ENCODE measurements around the gene C1QTNF7. TPM values are rescaled to one million over a fixed set of nuclear protein-coding genes. Genes with fewer than 3 reads are reported as not detected.

The C1QTNF7 gene
- total RNA-seq, 2 donors from 2014 or later, result not detected

DNA sequence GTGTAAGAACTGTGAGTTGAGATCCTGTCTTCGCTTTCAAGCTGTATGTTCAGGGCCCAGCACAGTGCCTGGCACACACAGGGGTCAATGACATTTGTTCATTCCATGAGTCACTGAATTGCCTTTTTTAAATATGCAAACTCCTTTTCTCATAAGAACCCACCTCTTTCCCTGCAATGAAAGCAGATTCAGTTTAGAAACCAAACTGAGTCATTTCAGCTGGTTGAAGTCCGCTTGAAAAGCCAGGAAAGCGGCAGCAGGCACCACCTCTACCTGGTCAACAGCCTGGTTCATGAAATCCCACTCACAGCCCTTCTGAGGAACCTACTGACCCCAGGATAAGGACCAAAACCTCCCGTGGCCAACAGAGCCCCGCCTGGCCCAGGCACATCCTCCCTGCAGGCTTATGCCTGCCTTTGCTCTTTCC, 4.5 kb upstream of the C1QTNF7 start:
- Histone ChIP-seq H3K27me3 (ENCODE audit: control insufficient read depth, insufficient read depth, low read length, poor library complexity, severe bottlenecking) (no peaks in the 10 kb centered on the region), H3K9me3 (ENCODE audit: control insufficient read depth, low read length) (no peaks in the 10 kb centered on the region), H3K9ac (ENCODE audit: extremely low read depth, low read length, poor library complexity, severe bottlenecking) (no peak overlapping the region), H3K4me1 (ENCODE audit: control insufficient read depth, insufficient read depth, low read length) (no peaks in the 10 kb centered on the region), H3K4me3 (ENCODE audit: low read length) (no peak overlapping the region), H3K36me3 (ENCODE audit: control insufficient read depth, insufficient read depth, low read length) (no peaks in the 10 kb centered on the region), H3K27ac (ENCODE audit: low read depth, low read length) (no peak overlapping the region)
- Mint-ChIP-seq H3K27me3 (ENCODE audit: insufficient read depth) (no peaks in the 10 kb centered on the region), H3K4me3 (no peak overlapping the region), H3K4me1 (peaks cover 3% of the 10 kb centered on the region), H3K27ac (no peak overlapping the region), H3K36me3 (ENCODE audit: low read depth) (no peaks in the 10 kb centered on the region), H3K9me3 (no peaks in the 10 kb centered on the region)
- WGBS, 2 experiments (ENCODE audit: insufficient coverage in 1 of 2, insufficient read length in 1 of 2), result 91 to 97% methylated on average over 5 of the region's 5 CpGs
- DNase-seq, result no peak
- TF ChIP-seq, protein P1, sequence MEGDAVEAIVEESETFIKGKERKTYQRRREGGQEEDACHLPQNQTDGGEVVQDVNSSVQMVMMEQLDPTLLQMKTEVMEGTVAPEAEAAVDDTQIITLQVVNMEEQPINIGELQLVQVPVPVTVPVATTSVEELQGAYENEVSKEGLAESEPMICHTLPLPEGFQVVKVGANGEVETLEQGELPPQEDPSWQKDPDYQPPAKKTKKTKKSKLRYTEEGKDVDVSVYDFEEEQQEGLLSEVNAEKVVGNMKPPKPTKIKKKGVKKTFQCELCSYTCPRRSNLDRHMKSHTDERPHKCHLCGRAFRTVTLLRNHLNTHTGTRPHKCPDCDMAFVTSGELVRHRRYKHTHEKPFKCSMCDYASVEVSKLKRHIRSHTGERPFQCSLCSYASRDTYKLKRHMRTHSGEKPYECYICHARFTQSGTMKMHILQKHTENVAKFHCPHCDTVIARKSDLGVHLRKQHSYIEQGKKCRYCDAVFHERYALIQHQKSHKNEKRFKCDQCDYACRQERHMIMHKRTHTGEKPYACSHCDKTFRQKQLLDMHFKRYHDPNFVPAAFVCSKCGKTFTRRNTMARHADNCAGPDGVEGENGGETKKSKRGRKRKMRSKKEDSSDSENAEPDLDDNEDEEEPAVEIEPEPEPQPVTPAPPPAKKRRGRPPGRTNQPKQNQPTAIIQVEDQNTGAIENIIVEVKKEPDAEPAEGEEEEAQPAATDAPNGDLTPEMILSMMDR (conservative IDR thresholded peaks at IDR 0.05), result no peak

DNA sequence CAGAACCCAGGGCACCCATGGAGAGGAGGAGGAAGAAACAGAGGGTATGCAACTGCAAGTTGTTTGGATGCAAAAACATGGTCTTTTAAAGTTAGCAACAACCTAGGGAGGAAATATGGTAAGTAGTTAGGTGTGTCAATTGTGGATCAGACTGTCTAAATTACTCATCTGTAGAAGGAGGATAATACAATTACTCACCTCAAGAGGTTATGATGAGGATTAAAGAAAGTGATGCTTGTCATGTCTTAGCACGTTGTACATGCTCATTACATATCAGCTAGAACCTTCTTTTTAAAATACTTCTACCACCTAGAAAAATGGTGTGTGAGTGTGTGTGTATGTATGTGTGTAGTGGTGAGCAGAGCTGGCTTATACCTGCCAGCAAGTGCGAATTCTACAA, 2.3 kb upstream of the C1QTNF7 start:
- Histone ChIP-seq H3K27me3 (ENCODE audit: control insufficient read depth, insufficient read depth, low read length, poor library complexity, severe bottlenecking) (no peaks in the 10 kb centered on the region), H3K36me3 (ENCODE audit: control insufficient read depth, insufficient read depth, low read length) (no peaks in the 10 kb centered on the region), H3K9ac (ENCODE audit: extremely low read depth, low read length, poor library complexity, severe bottlenecking) (no peak overlapping the region), H3K27ac (ENCODE audit: low read depth, low read length) (no peak overlapping the region), H3K4me1 (ENCODE audit: control insufficient read depth, insufficient read depth, low read length) (no peaks in the 10 kb centered on the region), H3K4me3 (ENCODE audit: low read length) (no peak overlapping the region), H3K9me3 (ENCODE audit: control insufficient read depth, low read length) (no peaks in the 10 kb centered on the region)
- Mint-ChIP-seq H3K27me3 (ENCODE audit: insufficient read depth) (no peaks in the 10 kb centered on the region), H3K36me3 (ENCODE audit: low read depth) (no peaks in the 10 kb centered on the region), H3K9me3 (no peaks in the 10 kb centered on the region), H3K4me3 (no peak overlapping the region), H3K27ac (no peak overlapping the region), H3K4me1 (peaks cover 3% of the 10 kb centered on the region)
- WGBS, 2 experiments (ENCODE audit: insufficient coverage in 1 of 2, insufficient read length in 1 of 2), result 100% methylated on average over 1 of the region's 2 CpGs; no CpG with 5 or more reads in 1 of the 2 experiments
- TF ChIP-seq, protein P1 (conservative IDR thresholded peaks at IDR 0.05), result no peak
- no peak for DNase-seq

DNA sequence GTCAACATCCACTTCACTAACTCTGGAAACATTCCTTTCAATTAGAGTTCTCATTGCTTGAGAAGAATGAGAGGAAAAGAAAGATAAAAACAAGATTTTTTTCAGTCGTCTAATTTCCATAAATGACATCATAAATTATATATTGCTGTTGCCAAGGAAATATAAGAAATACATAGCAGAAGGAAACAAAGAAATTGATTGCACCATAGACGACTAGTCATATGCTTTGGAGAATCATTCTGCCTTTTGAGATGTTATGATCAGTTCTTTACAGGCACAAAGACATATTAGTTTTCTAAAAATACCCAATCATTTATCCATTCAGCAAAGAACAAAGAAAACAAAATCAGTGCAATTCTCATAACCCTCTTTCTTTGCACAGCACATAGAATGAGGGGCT, 672 bp upstream of the C1QTNF7 start:
- H3K27me3 Mint-ChIP-seq (ENCODE audit: insufficient read depth), result no peaks in the 10 kb centered on the region
- WGBS, 2 experiments (ENCODE audit: insufficient coverage in 1 of 2, insufficient read length in 1 of 2), result 88 to 100% methylated on average over 1 of the region's 2 CpGs

More for the DNA sequence above, 672 bp upstream of the C1QTNF7 start:
- Histone ChIP-seq H3K9ac (ENCODE audit: extremely low read depth, low read length, poor library complexity, severe bottlenecking) (no peak overlapping the region), H3K4me1 (ENCODE audit: control insufficient read depth, insufficient read depth, low read length) (no peaks in the 10 kb centered on the region), H3K36me3 (ENCODE audit: control insufficient read depth, insufficient read depth, low read length) (no peaks in the 10 kb centered on the region), H3K9me3 (ENCODE audit: control insufficient read depth, low read length) (no peaks in the 10 kb centered on the region), H3K27me3 (ENCODE audit: control insufficient read depth, insufficient read depth, low read length, poor library complexity, severe bottlenecking) (no peaks in the 10 kb centered on the region), H3K4me3 (ENCODE audit: low read length) (no peak overlapping the region), H3K27ac (ENCODE audit: low read depth, low read length) (no peak overlapping the region)
- H3K27ac Mint-ChIP-seq, result no peak overlapping the region
- no peaks in the 10 kb centered on the region for H3K9me3 Mint-ChIP-seq
- no peak for DNase-seq
- no peaks in the 10 kb centered on the region for H3K36me3 Mint-ChIP-seq (ENCODE audit: low read depth)
- H3K4me1 Mint-ChIP-seq, result no peaks in the 10 kb centered on the region
- TF ChIP-seq, protein P1 (conservative IDR thresholded peaks at IDR 0.05), result no peak
- no peak overlapping the region for H3K4me3 Mint-ChIP-seq

Measured in endodermal cell (in vitro differentiated cells).